SH-SY5Y (cell line): ENCODE data around the gene SLC16A9.

Experiments used
- GATA2 ChIP-seq: IDR thresholded peaks from 2 replicates; pipeline ENCODE4 v1.6.1; 2011; ENCODE audit warnings: mild to moderate bottlenecking, low read depth, low read length
- GATA3 ChIP-seq: IDR thresholded peaks from 2 replicates; pipeline ENCODE4 v1.6.1; 2011; ENCODE audit warnings: low read depth, mild to moderate bottlenecking, low read length, moderate library complexity

GRCh38 chr10:59724098-59724938 is 14.7 kb upstream of the SLC16A9 start:
- TF ChIP-seq GATA2, result no peak
- TF ChIP-seq GATA3, result no peak
